OCI-LY1 (cell line): ENCODE data around the gene BRCA2.

Experiments used
- H2AFZ ChIP-seq: fragments of 200-600 bp; sonication (generic), shearing (Covaris generic); 2 replicates; pipeline ENCODE4 v1.6.0; 2014; ENCODE audit warnings: antibody characterized with exemption, mild to moderate bottlenecking, low read length
- H3F3A ChIP-seq: fragments of 200-600 bp; sonication (generic), shearing (Covaris generic); 2 replicates; pipeline ENCODE4 v1.6.0; 2014; ENCODE audit warnings: mild to moderate bottlenecking, antibody characterized with exemption, low read length, moderate library complexity; ENCODE audit not compliant: insufficient read depth
- H3K27ac ChIP-seq: fragments of 200-600 bp; sonication (generic); 2 replicates; pipeline ENCODE4 v1.5.1; 2014; ENCODE audit warnings: low read length, mixed run types, mild to moderate bottlenecking, low read depth; ENCODE audit not compliant: poor library complexity, severe bottlenecking
- H3K27me3 ChIP-seq: fragments of 200-600 bp; sonication (generic); 2 replicates; pipeline ENCODE4 v1.6.0; 2014; ENCODE audit warnings: antibody characterized with exemption, mild to moderate bottlenecking, low read length, moderate library complexity; ENCODE audit not compliant: insufficient read depth
- H3K36me3 ChIP-seq: fragments of 200-600 bp; sonication (generic); 2 replicates; pipeline ENCODE4 v1.6.1; 2014; ENCODE audit warnings: mild to moderate bottlenecking, antibody characterized with exemption, low read length, moderate library complexity, mixed read lengths; ENCODE audit not compliant: insufficient read depth
- H3K4me1 ChIP-seq: fragments of 200-600 bp; sonication (generic); 2 replicates; pipeline ENCODE4 v1.5.1; 2014; ENCODE audit warnings: mild to moderate bottlenecking, low read length, moderate library complexity; ENCODE audit not compliant: insufficient read depth, severe bottlenecking
- H3K4me2 ChIP-seq: fragments of 200-600 bp; sonication (generic), shearing (Covaris generic); 2 replicates; pipeline ENCODE4 v1.6.1; 2014; ENCODE audit warnings: low read length
- H3K4me3 ChIP-seq: fragments of 200-600 bp; sonication (generic); 2 replicates; pipeline ENCODE4 v1.5.1; 2014; ENCODE audit warnings: low read length, low read depth, mild to moderate bottlenecking, mixed read lengths; ENCODE audit not compliant: poor library complexity, severe bottlenecking
- H3K79me2 ChIP-seq: fragments of 200-600 bp; shearing (Covaris generic); 2 replicates; pipeline ENCODE4 v1.6.1; 2016; ENCODE audit warnings: mixed run types, low read length, mixed read lengths; ENCODE audit not compliant: insufficient read depth
- H3K9ac ChIP-seq: fragments of 200-600 bp; sonication (generic), shearing (Covaris generic); 2 replicates; pipeline ENCODE4 v1.6.1; 2014; ENCODE audit warnings: mild to moderate bottlenecking, low read length, mixed read lengths
- H3K9me2 ChIP-seq: fragments of 200-600 bp; sonication (generic), shearing (Covaris generic); 2 replicates; pipeline ENCODE4 v1.6.1; 2014; ENCODE audit warnings: low read depth, mild to moderate bottlenecking, low read length, mixed read lengths
- H3K9me3 ChIP-seq: fragments of 200-600 bp; shearing (Covaris generic); 2 replicates; pipeline ENCODE4 v1.6.1; 2014; ENCODE audit warnings: low read length, mixed read lengths
- H4K20me1 ChIP-seq: fragments of 200-600 bp; sonication (generic), shearing (Covaris generic); 2 replicates; pipeline ENCODE4 v1.6.0; 2016; ENCODE audit warnings: mild to moderate bottlenecking, low read length; ENCODE audit not compliant: insufficient read depth
- EZH2 ChIP-seq: fragments of 200-600 bp; sonication (generic), shearing (Covaris generic); IDR thresholded peaks from 2 replicates; pipeline ENCODE4 v1.8.0; 2017; ENCODE audit warnings: borderline replicate concordance, mixed run types, mild to moderate bottlenecking, antibody characterized with exemption, low read length, moderate library complexity, mixed read lengths
- TF ChIP-seq, protein P1 (sequence below): fragments of 200-600 bp; sonication (generic), shearing (Covaris generic); IDR thresholded peaks from 2 replicates; pipeline ENCODE4 v1.5.1; 2017; ENCODE audit warnings: mild to moderate bottlenecking, antibody characterized with exemption, low read length, moderate library complexity, mixed read lengths

Gene BRCA2

DNA sequence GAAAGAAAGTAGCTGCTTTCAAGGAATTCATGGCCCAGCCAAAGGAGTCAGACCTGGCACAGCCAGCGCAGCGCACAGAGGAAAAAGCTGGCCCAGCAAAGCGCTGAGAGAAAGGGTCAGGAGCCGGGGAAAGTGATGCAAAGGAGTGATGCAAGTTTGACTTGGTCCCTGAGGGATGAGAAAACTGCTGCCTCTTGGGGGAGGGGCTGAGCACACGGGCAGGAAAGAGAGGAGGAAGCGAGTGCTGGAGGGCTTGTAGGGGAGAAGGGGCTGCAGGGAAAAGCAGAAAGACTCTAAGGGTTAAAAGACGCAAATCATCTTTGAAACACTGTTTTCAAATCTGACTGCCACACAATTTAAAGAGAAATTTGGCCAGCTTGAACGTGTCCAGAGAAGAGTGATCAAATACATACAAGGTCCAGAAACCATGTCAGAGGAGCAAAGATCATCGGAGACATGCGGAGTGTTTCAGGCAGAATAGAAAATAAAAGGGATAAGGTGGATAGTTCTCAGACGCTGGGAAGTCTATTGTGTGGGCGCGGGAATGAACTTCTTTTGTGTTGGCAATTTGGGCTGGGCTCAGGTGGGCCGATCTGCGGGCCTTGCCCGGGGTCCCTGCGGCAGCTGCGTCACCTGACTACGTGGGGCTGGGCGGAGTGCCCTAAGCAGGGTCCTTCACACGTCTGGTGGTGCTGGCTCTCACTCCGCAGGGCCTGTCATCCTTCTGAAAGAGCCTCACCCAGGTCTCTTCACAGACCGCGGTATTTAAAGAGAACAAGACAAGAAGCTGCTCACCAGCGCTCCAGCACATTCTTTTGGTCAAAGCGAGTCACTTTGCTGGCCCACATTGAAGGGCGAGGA is 94.5 kb downstream of the BRCA2 start:
- H3K9ac ChIP-seq, result no peak overlapping the region
- H3K9me3 ChIP-seq, result no peaks in the 10 kb centered on the region
- H3K4me3 ChIP-seq, result no peak overlapping the region
- no peaks in the 10 kb centered on the region for H3K79me2 ChIP-seq
- no peak overlapping the region for H2AFZ ChIP-seq
- TF ChIP-seq, protein P1, sequence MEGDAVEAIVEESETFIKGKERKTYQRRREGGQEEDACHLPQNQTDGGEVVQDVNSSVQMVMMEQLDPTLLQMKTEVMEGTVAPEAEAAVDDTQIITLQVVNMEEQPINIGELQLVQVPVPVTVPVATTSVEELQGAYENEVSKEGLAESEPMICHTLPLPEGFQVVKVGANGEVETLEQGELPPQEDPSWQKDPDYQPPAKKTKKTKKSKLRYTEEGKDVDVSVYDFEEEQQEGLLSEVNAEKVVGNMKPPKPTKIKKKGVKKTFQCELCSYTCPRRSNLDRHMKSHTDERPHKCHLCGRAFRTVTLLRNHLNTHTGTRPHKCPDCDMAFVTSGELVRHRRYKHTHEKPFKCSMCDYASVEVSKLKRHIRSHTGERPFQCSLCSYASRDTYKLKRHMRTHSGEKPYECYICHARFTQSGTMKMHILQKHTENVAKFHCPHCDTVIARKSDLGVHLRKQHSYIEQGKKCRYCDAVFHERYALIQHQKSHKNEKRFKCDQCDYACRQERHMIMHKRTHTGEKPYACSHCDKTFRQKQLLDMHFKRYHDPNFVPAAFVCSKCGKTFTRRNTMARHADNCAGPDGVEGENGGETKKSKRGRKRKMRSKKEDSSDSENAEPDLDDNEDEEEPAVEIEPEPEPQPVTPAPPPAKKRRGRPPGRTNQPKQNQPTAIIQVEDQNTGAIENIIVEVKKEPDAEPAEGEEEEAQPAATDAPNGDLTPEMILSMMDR, result no peak
- no peak for TF ChIP-seq EZH2
- H3K27ac ChIP-seq, result no peak overlapping the region
- no peak overlapping the region for H3K4me2 ChIP-seq
- H3K4me1 ChIP-seq, result peaks cover 10% of the 10 kb centered on the region
- no peaks in the 10 kb centered on the region for H4K20me1 ChIP-seq
- no peaks in the 10 kb centered on the region for H3F3A ChIP-seq
- H3K36me3 ChIP-seq, result peaks cover 8% of the 10 kb centered on the region; the same call in 1 of the 2 replicates
- H3K9me2 ChIP-seq, result no peaks in the 10 kb centered on the region
- H3K27me3 ChIP-seq, result no peaks in the 10 kb centered on the region

DNA sequence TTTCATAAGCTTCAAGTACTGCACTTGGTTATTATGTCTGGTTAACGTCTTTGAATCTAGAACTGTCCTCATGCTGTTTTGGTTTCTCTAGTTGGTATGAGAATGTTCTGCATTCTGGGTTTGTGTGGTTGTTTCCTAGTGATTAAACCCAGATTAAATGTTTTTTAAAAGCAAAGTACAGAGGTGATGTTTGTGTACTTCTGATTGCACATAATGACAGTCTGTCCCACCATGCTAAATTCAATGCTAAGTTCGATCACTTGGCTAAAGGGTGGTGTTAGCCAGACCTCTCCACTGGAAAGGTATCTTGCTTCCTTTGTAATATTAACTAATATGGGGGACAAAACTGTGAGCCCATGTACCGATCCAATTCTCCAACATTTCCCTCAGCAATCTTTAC is 98.0 kb downstream of the BRCA2 start:
- no peak overlapping the region for H3K4me2 ChIP-seq
- no peaks in the 10 kb centered on the region for H3K79me2 ChIP-seq
- no peaks in the 10 kb centered on the region for H3K9me3 ChIP-seq
- H2AFZ ChIP-seq, result no peak overlapping the region
- H3K4me1 ChIP-seq, result peaks cover 6% of the 10 kb centered on the region
- H3K4me3 ChIP-seq, result no peak overlapping the region
- no peaks in the 10 kb centered on the region for H3K9me2 ChIP-seq
- H3K27me3 ChIP-seq, result no peaks in the 10 kb centered on the region
- TF ChIP-seq, protein P1, result no peak
- TF ChIP-seq EZH2, result no peak
- no peak overlapping the region for H3K27ac ChIP-seq
- no peak overlapping the region for H3K9ac ChIP-seq
- H3F3A ChIP-seq, result no peaks in the 10 kb centered on the region
- no peaks in the 10 kb centered on the region for H4K20me1 ChIP-seq
- H3K36me3 ChIP-seq, result no peaks in the 10 kb centered on the region

DNA sequence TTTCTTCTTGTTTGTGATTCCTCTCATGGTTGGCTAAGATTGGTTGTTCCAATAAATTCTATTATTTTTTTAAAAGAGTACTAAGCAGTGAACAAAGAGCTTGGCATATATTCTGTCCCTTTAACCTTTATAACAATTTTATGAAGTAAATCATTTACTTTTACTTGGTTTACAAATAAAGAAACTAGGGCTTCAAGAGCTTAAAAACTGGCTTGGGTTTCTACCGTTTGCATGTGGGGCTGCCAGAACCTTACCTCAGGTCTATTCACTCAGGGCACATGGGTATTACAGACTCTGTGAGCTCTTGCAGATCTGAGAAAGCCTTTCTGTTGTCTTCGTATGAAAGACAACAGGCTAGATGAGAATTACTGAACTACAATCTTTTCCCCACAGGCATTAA is 99.3 kb downstream of the BRCA2 start:
- no peaks in the 10 kb centered on the region for H4K20me1 ChIP-seq
- no peaks in the 10 kb centered on the region for H3K4me1 ChIP-seq
- H2AFZ ChIP-seq, result no peak overlapping the region
- H3K9me2 ChIP-seq, result no peaks in the 10 kb centered on the region
- no peak overlapping the region for H3K4me3 ChIP-seq
- H3F3A ChIP-seq, result no peaks in the 10 kb centered on the region
- no peak overlapping the region for H3K4me2 ChIP-seq
- H3K9ac ChIP-seq, result no peak overlapping the region
- no peaks in the 10 kb centered on the region for H3K79me2 ChIP-seq
- TF ChIP-seq, protein P1, result no peak
- TF ChIP-seq EZH2, result no peak
- H3K9me3 ChIP-seq, result peaks cover under 1% of the 10 kb centered on the region; the same call in 1 of the 2 replicates
- H3K27ac ChIP-seq, result no peak overlapping the region
- peaks cover 3% of the 10 kb centered on the region for H3K36me3 ChIP-seq
- no peaks in the 10 kb centered on the region for H3K27me3 ChIP-seq
